Memory B cell (primary cell): ENCODE data around the gene SEMA7A.

Experiments used
- ATAC-seq: fragments of 150-1000 bp; cut with Tn5 transposase; 2 replicates; pipeline ENCODE4 v1.10.0; 2021; ENCODE audit warnings: low read depth, mild to moderate bottlenecking, moderate library complexity
- DNase-seq, 2 donors: peaks; one replicate each; pipeline ENCODE4 v3.0.0; 2022; ENCODE audit warnings: low spot score in 2 of 2
- H3K27ac Mint-ChIP-seq: one replicate; pipeline ENCODE4 v1.8.0; 2022; ENCODE audit warnings: mild to moderate bottlenecking, moderate library complexity, mixed read lengths
- H3K27me3 Mint-ChIP-seq: one replicate; pipeline ENCODE4 v1.8.0; 2022; ENCODE audit warnings: mixed read lengths
- H3K36me3 Mint-ChIP-seq: one replicate; pipeline ENCODE4 v1.8.0; 2022; ENCODE audit warnings: mild to moderate bottlenecking, mixed read lengths
- H3K4me1 Mint-ChIP-seq: one replicate; pipeline ENCODE4 v1.8.0; 2022; ENCODE audit warnings: mixed read lengths
- H3K4me3 Mint-ChIP-seq: one replicate; pipeline ENCODE4 v1.8.0; 2022; ENCODE audit warnings: mild to moderate bottlenecking, moderate library complexity, mixed read lengths
- H3K9me3 Mint-ChIP-seq: one replicate; pipeline ENCODE4 v1.8.0; 2022; ENCODE audit warnings: mixed read lengths

SEMA7A gene

GRCh38 chr15:74429781-74430400, 3.9 kb downstream of the SEMA7A start:
- peaks cover 68% of the 10 kb centered on the region for H3K4me1 Mint-ChIP-seq
- ATAC-seq (no peak), DNase-seq (no peak)
- H3K4me3 Mint-ChIP-seq, result peak overlapping the region; percentile 84
- peaks cover 12% of the 10 kb centered on the region for H3K36me3 Mint-ChIP-seq
- no peaks in the 10 kb centered on the region for H3K27me3 Mint-ChIP-seq
- no peaks in the 10 kb centered on the region for H3K9me3 Mint-ChIP-seq
- H3K27ac Mint-ChIP-seq, result peak overlapping the region; percentile 90

DNA sequence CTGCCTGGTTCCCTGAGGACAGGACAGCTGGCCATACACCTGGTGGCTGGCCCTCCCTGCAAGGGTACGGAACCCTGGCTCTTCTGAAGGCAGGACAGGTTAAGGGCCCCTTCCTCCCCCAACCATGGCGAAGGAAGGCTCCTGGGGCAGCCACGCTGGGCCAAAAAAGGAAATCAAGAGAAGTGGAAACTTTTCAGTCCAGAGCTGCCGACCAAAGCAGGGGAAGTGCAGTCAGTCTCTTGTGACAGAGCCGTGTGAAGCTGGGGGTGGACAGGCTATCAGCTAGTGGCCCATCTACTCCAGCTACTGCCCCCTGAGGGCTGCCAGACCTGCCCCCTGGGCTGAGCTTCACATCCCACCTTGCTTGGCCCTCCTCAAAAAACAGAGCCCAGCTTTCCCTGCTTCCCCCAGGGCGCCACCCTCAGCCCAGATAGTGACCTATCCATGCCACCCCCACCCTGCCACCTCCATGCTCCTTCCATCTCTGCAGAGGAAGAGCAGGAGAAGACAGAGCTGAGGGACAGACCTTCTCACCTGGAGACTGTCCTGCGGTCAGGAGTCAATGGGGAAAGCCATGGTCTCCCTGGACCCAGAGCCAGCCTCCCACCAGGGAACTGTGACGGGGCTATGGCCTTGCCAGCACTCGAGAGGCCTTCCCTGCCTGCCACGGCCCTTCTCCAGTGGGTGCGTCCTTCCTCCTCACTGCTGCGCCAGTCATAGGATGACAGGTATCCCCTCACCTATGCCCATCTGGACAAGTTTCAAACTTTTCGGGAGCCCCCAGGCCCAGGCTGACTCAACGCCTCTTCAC, 4.6 kb downstream of the SEMA7A start:
- H3K9me3 Mint-ChIP-seq, result no peaks in the 10 kb centered on the region
- peaks cover 66% of the 10 kb centered on the region for H3K4me1 Mint-ChIP-seq
- no peak for ATAC-seq
- DNase-seq, result no peak
- H3K36me3 Mint-ChIP-seq, result peaks cover 12% of the 10 kb centered on the region
- H3K4me3 Mint-ChIP-seq, result peak overlapping the region; percentile 84
- no peaks in the 10 kb centered on the region for H3K27me3 Mint-ChIP-seq
- H3K27ac Mint-ChIP-seq, result peak overlapping the region; percentile 90

GRCh38 chr15:74428442-74428787, 5.3 kb downstream of the SEMA7A start:
- DNase-seq (no peak), ATAC-seq (peak; percentile 26)
- Mint-ChIP-seq H3K4me1 (peaks cover 71% of the 10 kb centered on the region), H3K27ac (peak overlapping the region; percentile 90), H3K27me3 (no peaks in the 10 kb centered on the region), H3K36me3 (peaks cover 12% of the 10 kb centered on the region), H3K4me3 (peak overlapping the region; percentile 84), H3K9me3 (no peaks in the 10 kb centered on the region)

- no peaks in the 10 kb centered on the region for H3K9me3 Mint-ChIP-seq
- DNase-seq (no peak), ATAC-seq (no peak)
- H3K36me3 Mint-ChIP-seq, result peaks cover 12% of the 10 kb centered on the region
- H3K27me3 Mint-ChIP-seq, result no peaks in the 10 kb centered on the region
- peak overlapping the region; percentile 84 for H3K4me3 Mint-ChIP-seq
- peak overlapping the region; percentile 90 for H3K27ac Mint-ChIP-seq
- peaks cover 76% of the 10 kb centered on the region for H3K4me1 Mint-ChIP-seq
Measured at GRCh38 chr15:74427607-74428441, 5.9 kb downstream of the SEMA7A start.

DNA sequence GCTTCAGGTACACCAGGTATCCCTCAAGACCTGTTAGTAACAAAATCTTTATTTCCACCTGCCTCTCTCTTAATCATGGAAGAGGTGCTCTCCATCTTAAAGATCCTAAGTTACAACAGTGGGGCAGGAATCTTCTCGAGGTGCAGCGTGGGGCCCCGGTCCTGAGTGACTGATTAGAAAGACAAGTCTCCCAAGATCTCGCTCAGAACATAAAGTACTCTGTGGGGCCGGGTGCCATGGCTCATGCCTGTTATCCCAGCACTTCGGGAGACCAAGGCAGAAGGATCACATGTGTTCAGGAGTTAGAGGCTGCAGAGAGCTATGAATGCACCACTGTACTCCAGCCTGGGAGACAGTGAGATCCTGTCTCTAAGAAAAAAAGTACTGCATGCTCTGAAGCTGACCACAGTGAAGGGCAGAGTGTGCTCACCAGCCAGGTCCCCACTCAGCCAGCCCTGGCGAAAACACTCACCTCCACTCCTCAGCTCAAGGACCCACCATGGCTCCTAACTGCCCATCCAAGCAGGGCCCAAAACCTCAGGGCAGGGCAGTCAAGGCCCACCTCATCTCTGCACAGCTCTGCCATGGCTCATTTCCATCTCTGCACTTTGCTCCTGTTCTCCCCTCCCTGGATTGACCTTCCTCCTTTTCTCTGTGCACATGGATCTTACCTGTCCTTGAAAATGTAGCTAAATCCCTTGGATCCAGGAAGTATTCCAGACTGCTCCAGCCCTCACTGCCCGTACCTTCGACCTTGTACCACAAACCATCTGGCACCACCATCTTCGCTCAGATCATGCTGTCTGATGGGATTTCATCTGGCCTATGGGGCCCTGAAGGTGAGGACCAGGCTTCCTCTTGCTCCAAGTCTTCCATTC, 7.1 kb downstream of the SEMA7A start:
- H3K36me3 Mint-ChIP-seq, result peaks cover 12% of the 10 kb centered on the region
- peaks cover 83% of the 10 kb centered on the region for H3K4me1 Mint-ChIP-seq
- no peaks in the 10 kb centered on the region for H3K27me3 Mint-ChIP-seq
- peak overlapping the region; percentile 90 for H3K27ac Mint-ChIP-seq
- ATAC-seq (no peak), DNase-seq (no peak)
- H3K4me3 Mint-ChIP-seq, result peak overlapping the region; percentile 71
- H3K9me3 Mint-ChIP-seq, result no peaks in the 10 kb centered on the region

GRCh38 chr15:74425630-74426029, 8.1 kb downstream of the SEMA7A start:
- DNase-seq (no peak), ATAC-seq (peak; percentile 27)
- H3K36me3 Mint-ChIP-seq, result peaks cover 12% of the 10 kb centered on the region
- peak overlapping the region; percentile 90 for H3K27ac Mint-ChIP-seq
- H3K9me3 Mint-ChIP-seq, result no peaks in the 10 kb centered on the region
- peak overlapping the region; percentile 60 for H3K4me3 Mint-ChIP-seq
- no peaks in the 10 kb centered on the region for H3K27me3 Mint-ChIP-seq
- H3K4me1 Mint-ChIP-seq, result peaks cover 84% of the 10 kb centered on the region

DNA sequence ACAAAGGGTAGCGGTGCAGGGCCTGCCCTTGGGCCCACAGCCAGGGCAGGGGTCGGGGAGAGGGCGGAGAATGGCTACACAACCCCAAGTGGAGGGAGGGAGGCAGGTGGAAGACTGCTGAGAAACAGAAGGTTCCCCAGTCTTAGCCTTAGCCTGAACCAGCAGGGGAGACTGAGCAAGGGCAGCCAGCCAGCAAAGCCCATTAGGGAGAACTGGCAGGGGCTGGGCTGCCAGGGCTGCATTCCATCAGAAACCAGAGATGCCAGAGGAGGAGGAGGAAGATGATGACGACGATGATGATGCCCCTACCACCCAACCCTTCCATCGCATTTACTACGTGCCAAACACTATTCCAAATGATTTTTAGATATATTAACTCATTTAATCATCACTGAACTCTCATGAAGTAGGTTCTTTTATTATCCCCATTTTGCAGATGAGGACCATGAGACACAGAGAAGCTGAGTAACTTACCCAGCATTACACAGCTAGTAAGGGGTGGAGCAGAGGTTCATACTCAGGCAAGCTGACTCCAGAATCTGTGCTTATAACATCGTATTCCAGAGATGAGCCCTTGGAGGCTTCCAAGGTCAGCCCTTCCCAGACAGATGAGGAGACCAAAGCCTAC, 8.7 kb downstream of the SEMA7A start:
- peaks cover 12% of the 10 kb centered on the region for H3K36me3 Mint-ChIP-seq
- ATAC-seq, result no peak

GRCh38 chr15:74423431-74424257, 10.1 kb downstream of the SEMA7A start:
- Mint-ChIP-seq H3K27me3 (no peaks in the 10 kb centered on the region), H3K4me3 (peak overlapping the region; percentile 69), H3K27ac (peak overlapping the region; percentile 86), H3K9me3 (no peaks in the 10 kb centered on the region), H3K4me1 (peaks cover 81% of the 10 kb centered on the region), H3K36me3 (peaks cover 12% of the 10 kb centered on the region)
- no peak for DNase-seq
- no peak for ATAC-seq

More for the DNA sequence above, 8.7 kb downstream of the SEMA7A start:
- Mint-ChIP-seq H3K4me3 (peak overlapping the region; percentile 60), H3K4me1 (peaks cover 85% of the 10 kb centered on the region), H3K27ac (peak overlapping the region; percentile 90), H3K27me3 (no peaks in the 10 kb centered on the region), H3K9me3 (no peaks in the 10 kb centered on the region)
- DNase-seq, result no peak

- DNase-seq, result no peak
Measured at GRCh38 chr15:74422652-74423430, 10.9 kb downstream of the SEMA7A start.

GRCh38 chr15:74422265-74422651, 11.5 kb downstream of the SEMA7A start:
- ATAC-seq (no peak), DNase-seq (no peak)
- Mint-ChIP-seq H3K9me3 (no peaks in the 10 kb centered on the region), H3K27ac (peak overlapping the region; percentile 87), H3K36me3 (peaks cover 12% of the 10 kb centered on the region), H3K4me1 (peaks cover 81% of the 10 kb centered on the region), H3K4me3 (peak overlapping the region; percentile 74), H3K27me3 (no peaks in the 10 kb centered on the region)

More at GRCh38 chr15:74422652-74423430, 10.9 kb downstream of the SEMA7A start:
- Mint-ChIP-seq H3K27ac (peak overlapping the region; percentile 87), H3K36me3 (peaks cover 12% of the 10 kb centered on the region), H3K4me3 (peak overlapping the region; percentile 74), H3K9me3 (no peaks in the 10 kb centered on the region), H3K4me1 (peaks cover 80% of the 10 kb centered on the region), H3K27me3 (no peaks in the 10 kb centered on the region)
- peak; percentile 45 for ATAC-seq

DNA sequence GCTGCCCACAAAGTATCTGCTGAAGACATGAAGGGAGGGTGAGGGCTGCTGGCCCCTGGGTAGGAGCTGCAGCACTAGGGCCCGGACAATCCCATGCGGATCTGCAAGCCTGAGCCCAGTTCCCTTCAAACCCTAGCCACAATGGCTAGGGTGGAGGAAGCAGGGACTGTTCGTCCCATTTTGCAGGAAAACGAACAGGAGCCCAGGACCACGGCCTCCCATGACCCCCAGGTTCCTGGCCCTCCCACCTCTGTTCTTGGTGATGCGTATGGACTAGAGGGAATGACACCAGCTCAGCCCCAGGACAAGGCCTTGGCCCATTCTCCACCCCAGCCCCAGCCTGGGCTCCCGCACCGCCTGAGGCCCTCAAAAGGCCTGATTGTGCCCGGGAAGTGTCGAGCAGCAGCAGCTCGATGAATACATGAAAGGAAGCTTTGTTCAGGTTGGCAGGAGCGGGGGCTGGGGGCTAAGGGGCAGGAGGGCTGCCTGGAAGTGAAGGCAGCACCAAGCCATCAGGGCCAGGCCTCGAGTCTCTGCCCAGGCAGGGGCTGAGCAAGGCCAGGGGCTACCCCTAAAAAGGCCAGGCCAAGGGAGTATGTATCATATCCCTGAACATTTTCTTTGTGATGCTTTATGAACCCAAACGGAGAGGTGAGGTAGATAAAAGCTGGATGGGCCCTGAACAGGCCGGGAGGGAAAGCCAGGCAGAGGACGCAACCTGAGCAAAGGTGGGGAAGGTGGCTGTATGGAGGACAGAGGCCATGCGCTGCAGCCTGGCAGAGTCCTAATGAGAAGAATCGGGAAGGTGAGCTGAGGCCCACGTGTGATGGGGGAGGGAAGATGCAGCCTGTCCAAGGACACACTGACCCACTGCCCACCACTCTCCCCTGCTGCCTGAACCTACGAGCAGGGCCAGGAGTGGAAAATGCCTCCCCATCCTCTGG, 12.2 kb downstream of the SEMA7A start:
- Mint-ChIP-seq H3K4me3 (peak overlapping the region; percentile 69), H3K9me3 (no peaks in the 10 kb centered on the region), H3K36me3 (peaks cover 9% of the 10 kb centered on the region), H3K4me1 (peaks cover 82% of the 10 kb centered on the region), H3K27ac (peak overlapping the region; percentile 87), H3K27me3 (no peaks in the 10 kb centered on the region)
- DNase-seq, result no peak
- ATAC-seq, result no peak
